HEK293T (cell line): ENCODE measurements around the gene TMC3.
"Not testable (repeated sequence)": the region's sequence is repeated elsewhere in the genome, so short reads cannot be mapped to it uniquely, and the experiment has no call there.

ENCODE experiments used
- ELF4 ChIP-seq: fragments of 450-650 bp; IDR thresholded peaks from 2 replicates; pipeline ENCODE4 v1.6.1; 2017; ENCODE audit warnings: antibody characterized with exemption
- FOXA1 ChIP-seq: fragments of 450-650 bp; IDR thresholded peaks from 2 replicates; pipeline ENCODE4 v1.6.1; 2016; ENCODE audit warnings: mild to moderate bottlenecking
- FOXK2 ChIP-seq: fragments of 450-650 bp; IDR thresholded peaks from 2 replicates; pipeline ENCODE4 v1.6.1; 2016; ENCODE audit warnings: mild to moderate bottlenecking
- HDGF ChIP-seq: fragments of 450-650 bp; IDR thresholded peaks from 2 replicates; pipeline ENCODE4 v1.6.1; 2017; ENCODE audit warnings: antibody characterized with exemption, borderline replicate concordance
- NFRKB ChIP-seq: fragments of 450-650 bp; IDR thresholded peaks from 2 replicates; pipeline ENCODE4 v1.6.1; 2016; ENCODE audit warnings: mild to moderate bottlenecking, moderate library complexity
- PKNOX1 ChIP-seq: fragments of 450-650 bp; IDR thresholded peaks from 2 replicates; pipeline ENCODE4 v1.6.1; 2016
- SP1 ChIP-seq: fragments of 450-650 bp; IDR thresholded peaks from 2 replicates; pipeline ENCODE4 v1.6.1; 2017
- TARDBP ChIP-seq: fragments of 450-650 bp; IDR thresholded peaks from 2 replicates; pipeline ENCODE4 v1.6.1; 2016

GRCh38 chr15:81348691-81349090 lies 25.3 kb downstream of the TMC3 start:
- not testable (repeated sequence) for TF ChIP-seq SP1, PKNOX1, NFRKB, FOXA1, FOXK2, ELF4, TARDBP, HDGF
